Astrocyte (in vitro differentiated cells and primary cell): ENCODE data around the gene PTPRM. TPM values are rescaled to one million over a fixed set of nuclear protein-coding genes. Genes with fewer than 3 reads are reported as not detected.

ENCODE experiments used
- DNase-seq: peaks from one replicate; pipeline ENCODE4 v3.0.0-alpha.2; 2010; ENCODE audit warnings: low read depth
- FAIRE-seq: peaks from 2 replicates; lab custom pipeline; 2011; peaks lifted over from hg19 to GRCh38; lab: Jason Lieb, UNC
- H2AFZ ChIP-seq: 2 replicates; pipeline ENCODE4 v1.6.0; 2012; ENCODE audit warnings: low read depth, low read length, inconsistent platforms
- H3K27ac ChIP-seq: 2 replicates; pipeline ENCODE4 v1.5.1; 2011; ENCODE audit warnings: low read depth, low read length, inconsistent platforms
- H3K27me3 ChIP-seq: 2 replicates; pipeline ENCODE4 v1.6.0; 2011; ENCODE audit warnings: low read length, inconsistent platforms; ENCODE audit not compliant: insufficient read depth
- H3K36me3 ChIP-seq: 2 replicates; pipeline ENCODE4 v1.5.1; 2011; ENCODE audit warnings: low read length, inconsistent platforms; ENCODE audit not compliant: insufficient read depth
- H3K4me1 ChIP-seq: 2 replicates; pipeline ENCODE4 v1.5.1; 2011; ENCODE audit warnings: low read length, inconsistent platforms; ENCODE audit not compliant: insufficient read depth
- H3K4me2 ChIP-seq: 2 replicates; pipeline ENCODE4 v1.6.0; 2012; ENCODE audit warnings: low read length, inconsistent platforms
- H3K4me3 ChIP-seq: 2 replicates; pipeline ENCODE4 v1.5.1; 2011; ENCODE audit warnings: low read depth, mild to moderate bottlenecking, low read length, inconsistent platforms; ENCODE audit not compliant: insufficient read depth
- H3K79me2 ChIP-seq: 2 replicates; pipeline ENCODE4 v1.6.0; 2012; ENCODE audit warnings: mild to moderate bottlenecking, low read length, inconsistent platforms; ENCODE audit not compliant: insufficient read depth
- H3K9ac ChIP-seq: 2 replicates; pipeline ENCODE4 v1.6.0; 2012; ENCODE audit warnings: mild to moderate bottlenecking, low read length, inconsistent platforms
- H3K9me3 ChIP-seq: 2 replicates; pipeline ENCODE4 v1.5.1; 2012; ENCODE audit warnings: low read depth, mild to moderate bottlenecking, low read length, inconsistent platforms; ENCODE audit not compliant: insufficient read depth
- H4K20me1 ChIP-seq: 2 replicates; pipeline ENCODE4 v1.6.0; 2012; ENCODE audit warnings: low read length, inconsistent platforms; ENCODE audit not compliant: insufficient read depth
- H3K27ac Mint-ChIP-seq: one replicate; pipeline ENCODE4 v1.8.0; 2021; ENCODE audit warnings: mild to moderate bottlenecking, mixed read lengths; ENCODE audit not compliant: unreplicated experiment
- H3K27me3 Mint-ChIP-seq: one replicate; pipeline ENCODE4 v1.8.0; 2021; ENCODE audit warnings: low read depth, mixed read lengths; ENCODE audit not compliant: unreplicated experiment
- H3K36me3 Mint-ChIP-seq: one replicate; pipeline ENCODE4 v1.8.0; 2021; ENCODE audit warnings: low read depth, mixed read lengths; ENCODE audit not compliant: unreplicated experiment
- H3K4me1 Mint-ChIP-seq: one replicate; pipeline ENCODE4 v1.8.0; 2021; ENCODE audit warnings: low read depth, mixed read lengths; ENCODE audit not compliant: unreplicated experiment
- H3K4me3 Mint-ChIP-seq: one replicate; pipeline ENCODE4 v1.8.0; 2021; ENCODE audit warnings: mild to moderate bottlenecking, moderate library complexity, mixed read lengths; ENCODE audit not compliant: unreplicated experiment
- H3K9me3 Mint-ChIP-seq: one replicate; pipeline ENCODE4 v1.8.0; 2021; ENCODE audit warnings: mild to moderate bottlenecking, mixed read lengths; ENCODE audit not compliant: unreplicated experiment
- CTCF ChIP-seq: IDR thresholded peaks from 2 replicates; pipeline ENCODE4 v1.5.1; 2011; ENCODE audit warnings: low read depth, mild to moderate bottlenecking, inconsistent platforms, low read length, moderate library complexity; ENCODE audit not compliant: insufficient read depth
- EZH2 ChIP-seq: IDR thresholded peaks from 2 replicates; pipeline ENCODE4 v1.6.1; 2012; ENCODE audit warnings: mild to moderate bottlenecking, low read length, inconsistent platforms; ENCODE audit not compliant: insufficient read depth
- total RNA-seq: library from RNA; stranded (reverse); gene quantifications from 2 replicates; pipeline ENCODE4 v1.2.1, GENCODE V29; 2021

Gene PTPRM
- total RNA-seq, 1 donor from 2014 or later: 59.6 TPM

GRCh38 chr18:7575465-7576028, 8.4 kb downstream of the PTPRM start:
- H3K4me1 ChIP-seq: peaks cover 53% of the 10 kb centered on the region
- no peaks in the 10 kb centered on the region for H3K27me3 ChIP-seq
- peak overlapping the region; percentile 93 for H3K27ac Mint-ChIP-seq
- no peak overlapping the region for H3K4me3 ChIP-seq
- no peaks in the 10 kb centered on the region for H3K36me3 Mint-ChIP-seq
- peaks cover 50% of the 10 kb centered on the region for H3K4me1 Mint-ChIP-seq
- H3K4me2 ChIP-seq: peak overlapping the region; percentile 46
- no peaks in the 10 kb centered on the region for H3K9me3 ChIP-seq
- peak; percentile 20 for FAIRE-seq
- no peak overlapping the region for H2AFZ ChIP-seq
- H4K20me1 ChIP-seq: peaks cover 3% of the 10 kb centered on the region
- H3K36me3 ChIP-seq: no peaks in the 10 kb centered on the region
- H3K27me3 Mint-ChIP-seq: no peaks in the 10 kb centered on the region
- TF ChIP-seq EZH2 (no peak), CTCF (no peak)
- peak overlapping the region; percentile 18 for H3K4me3 Mint-ChIP-seq
- peak; percentile 62 for DNase-seq
- peaks cover 59% of the 10 kb centered on the region for H3K79me2 ChIP-seq
- H3K27ac ChIP-seq: peak overlapping the region; percentile 69
- no peaks in the 10 kb centered on the region for H3K9me3 Mint-ChIP-seq
- peak overlapping the region; percentile 0 for H3K9ac ChIP-seq

GRCh38 chr18:7576077-7576476, 9.0 kb downstream of the PTPRM start:
- Histone ChIP-seq H3K27me3 (no peaks in the 10 kb centered on the region), H2AFZ (no peak overlapping the region), H3K4me2 (peak overlapping the region; percentile 46), H3K9me3 (no peaks in the 10 kb centered on the region), H3K79me2 (peaks cover 59% of the 10 kb centered on the region), H3K27ac (peak overlapping the region; percentile 69), H3K36me3 (no peaks in the 10 kb centered on the region), H3K4me1 (peaks cover 53% of the 10 kb centered on the region), H4K20me1 (peaks cover 3% of the 10 kb centered on the region), H3K9ac (no peak overlapping the region), H3K4me3 (no peak overlapping the region)
- H3K9me3 Mint-ChIP-seq: no peaks in the 10 kb centered on the region
- DNase-seq: no peak
- H3K4me1 Mint-ChIP-seq: peaks cover 50% of the 10 kb centered on the region
- TF ChIP-seq CTCF (no peak), EZH2 (no peak)
- H3K27me3 Mint-ChIP-seq: no peaks in the 10 kb centered on the region
- H3K4me3 Mint-ChIP-seq: peak overlapping the region; percentile 18
- H3K36me3 Mint-ChIP-seq: no peaks in the 10 kb centered on the region
- FAIRE-seq: no peak
- peak overlapping the region; percentile 93 for H3K27ac Mint-ChIP-seq

- no peaks in the 10 kb centered on the region for H3K27me3 ChIP-seq
- peak overlapping the region; percentile 69 for H3K27ac ChIP-seq
- Mint-ChIP-seq H3K4me1 (peaks cover 50% of the 10 kb centered on the region), H3K27me3 (no peaks in the 10 kb centered on the region), H3K9me3 (no peaks in the 10 kb centered on the region), H3K27ac (peak overlapping the region; percentile 93), H3K36me3 (no peaks in the 10 kb centered on the region), H3K4me3 (no peak overlapping the region)
- no peak overlapping the region for H2AFZ ChIP-seq
- FAIRE-seq (peak; percentile 63), DNase-seq (peak; percentile 79)
- peaks cover 3% of the 10 kb centered on the region for H4K20me1 ChIP-seq
- H3K36me3 ChIP-seq: no peaks in the 10 kb centered on the region
- H3K79me2 ChIP-seq: peaks cover 58% of the 10 kb centered on the region
- H3K9ac ChIP-seq: peak overlapping the region; percentile 26
- TF ChIP-seq EZH2: no peak
- no peak for TF ChIP-seq CTCF
- peaks cover 53% of the 10 kb centered on the region for H3K4me1 ChIP-seq
- H3K9me3 ChIP-seq: no peaks in the 10 kb centered on the region
- peak overlapping the region; percentile 46 for H3K4me2 ChIP-seq
- H3K4me3 ChIP-seq: no peak overlapping the region
Measured at GRCh38 chr18:7576685-7577084, 9.6 kb downstream of the PTPRM start.
